ENCODE results near the gene DVL2.

GRCh38 chr17:7253082-7253481 is 18.8 kb upstream of the DVL2 start:
- TF ChIP-seq, protein P1, sequence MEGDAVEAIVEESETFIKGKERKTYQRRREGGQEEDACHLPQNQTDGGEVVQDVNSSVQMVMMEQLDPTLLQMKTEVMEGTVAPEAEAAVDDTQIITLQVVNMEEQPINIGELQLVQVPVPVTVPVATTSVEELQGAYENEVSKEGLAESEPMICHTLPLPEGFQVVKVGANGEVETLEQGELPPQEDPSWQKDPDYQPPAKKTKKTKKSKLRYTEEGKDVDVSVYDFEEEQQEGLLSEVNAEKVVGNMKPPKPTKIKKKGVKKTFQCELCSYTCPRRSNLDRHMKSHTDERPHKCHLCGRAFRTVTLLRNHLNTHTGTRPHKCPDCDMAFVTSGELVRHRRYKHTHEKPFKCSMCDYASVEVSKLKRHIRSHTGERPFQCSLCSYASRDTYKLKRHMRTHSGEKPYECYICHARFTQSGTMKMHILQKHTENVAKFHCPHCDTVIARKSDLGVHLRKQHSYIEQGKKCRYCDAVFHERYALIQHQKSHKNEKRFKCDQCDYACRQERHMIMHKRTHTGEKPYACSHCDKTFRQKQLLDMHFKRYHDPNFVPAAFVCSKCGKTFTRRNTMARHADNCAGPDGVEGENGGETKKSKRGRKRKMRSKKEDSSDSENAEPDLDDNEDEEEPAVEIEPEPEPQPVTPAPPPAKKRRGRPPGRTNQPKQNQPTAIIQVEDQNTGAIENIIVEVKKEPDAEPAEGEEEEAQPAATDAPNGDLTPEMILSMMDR (IDR thresholded peaks at IDR 0.05; ENCODE audit: low read depth, low read length), result no peak
- TF ChIP-seq MYC (IDR thresholded peaks at IDR 0.05; ENCODE audit: low read depth, low read length), result no peak

All from NB4 (cell line).